ENCODE data around the gene SBF2.
"Not testable (repeated sequence)": the region's sequence is repeated elsewhere in the genome, so short reads cannot be mapped to it uniquely, and the experiment has no call there.

The SBF2 gene

DNA sequence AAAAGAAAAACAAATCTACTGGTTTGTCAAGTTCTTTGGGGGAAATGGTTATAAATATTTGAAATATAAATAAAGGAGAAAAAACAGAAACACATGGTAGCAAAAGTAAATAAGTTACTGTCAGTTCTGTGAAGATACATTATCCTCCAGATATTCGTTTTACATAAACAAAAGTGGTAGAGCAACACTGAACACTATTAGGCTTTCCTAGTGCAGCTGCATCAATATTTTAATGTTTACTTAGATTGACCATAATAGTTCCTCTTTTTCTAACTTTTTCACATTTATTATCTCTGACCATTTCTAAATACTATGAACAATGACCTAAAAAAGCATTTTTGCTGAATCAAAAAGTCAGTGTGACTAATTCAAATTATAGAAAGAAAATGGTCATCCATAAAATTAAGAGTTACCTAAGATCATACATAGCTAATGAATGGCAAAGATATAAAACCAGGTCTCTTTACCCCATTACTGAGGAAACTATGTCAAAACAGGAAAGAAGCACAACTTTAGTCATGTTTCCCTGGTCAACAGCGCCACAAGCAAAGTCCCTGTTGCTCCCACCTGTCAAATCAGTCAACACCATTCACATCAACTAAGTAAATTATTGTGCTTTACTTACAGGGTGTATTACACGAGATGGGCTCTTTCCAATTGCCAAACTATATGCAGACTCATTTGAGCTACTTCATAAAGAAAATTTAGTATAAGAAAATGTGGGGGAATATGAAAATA lies 38.5 kb downstream of the SBF2 start:
- TF ChIP-seq, protein P1, sequence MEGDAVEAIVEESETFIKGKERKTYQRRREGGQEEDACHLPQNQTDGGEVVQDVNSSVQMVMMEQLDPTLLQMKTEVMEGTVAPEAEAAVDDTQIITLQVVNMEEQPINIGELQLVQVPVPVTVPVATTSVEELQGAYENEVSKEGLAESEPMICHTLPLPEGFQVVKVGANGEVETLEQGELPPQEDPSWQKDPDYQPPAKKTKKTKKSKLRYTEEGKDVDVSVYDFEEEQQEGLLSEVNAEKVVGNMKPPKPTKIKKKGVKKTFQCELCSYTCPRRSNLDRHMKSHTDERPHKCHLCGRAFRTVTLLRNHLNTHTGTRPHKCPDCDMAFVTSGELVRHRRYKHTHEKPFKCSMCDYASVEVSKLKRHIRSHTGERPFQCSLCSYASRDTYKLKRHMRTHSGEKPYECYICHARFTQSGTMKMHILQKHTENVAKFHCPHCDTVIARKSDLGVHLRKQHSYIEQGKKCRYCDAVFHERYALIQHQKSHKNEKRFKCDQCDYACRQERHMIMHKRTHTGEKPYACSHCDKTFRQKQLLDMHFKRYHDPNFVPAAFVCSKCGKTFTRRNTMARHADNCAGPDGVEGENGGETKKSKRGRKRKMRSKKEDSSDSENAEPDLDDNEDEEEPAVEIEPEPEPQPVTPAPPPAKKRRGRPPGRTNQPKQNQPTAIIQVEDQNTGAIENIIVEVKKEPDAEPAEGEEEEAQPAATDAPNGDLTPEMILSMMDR (conservative IDR thresholded peaks at IDR 0.05; ENCODE audit: low read depth, low read length) = no peak
- no peak overlapping the region for H3K4me3 ChIP-seq (ENCODE audit: low read length)
- DNase-seq (ENCODE audit: low read depth) = no peak

DNA sequence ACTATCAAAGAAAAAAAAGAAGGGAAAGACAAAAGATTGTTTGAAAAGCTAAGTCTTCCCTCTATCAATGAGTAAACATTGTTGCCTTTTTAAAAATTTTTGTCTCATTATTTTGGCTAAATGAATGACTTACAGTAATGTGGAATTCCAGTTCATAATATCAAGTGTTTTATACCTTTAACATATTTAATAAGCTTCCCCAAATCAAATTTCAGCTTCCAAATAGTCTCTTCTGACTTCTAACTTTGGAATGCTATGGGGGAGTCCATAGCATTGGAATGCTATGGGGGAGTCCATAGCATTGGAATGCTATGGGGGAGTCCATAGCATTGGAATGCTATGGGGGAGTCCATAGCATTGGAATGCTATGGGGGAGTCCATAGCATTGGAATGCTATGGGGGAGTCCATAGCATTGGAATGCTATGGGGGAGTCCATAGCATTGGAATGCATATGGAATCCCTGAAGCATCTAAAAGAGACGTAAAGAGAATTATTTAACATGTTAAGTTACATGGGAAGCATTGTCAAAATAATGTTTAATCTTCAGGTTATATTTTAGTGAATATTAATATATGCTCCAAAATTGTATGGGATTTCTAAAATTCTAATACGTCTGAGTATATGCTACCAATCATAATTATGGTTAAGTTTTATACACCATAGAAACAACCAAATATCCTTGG lies 44.4 kb downstream of the SBF2 start:
- not testable (repeated sequence) for H3K4me3 ChIP-seq (ENCODE audit: low read length); DNase-seq (ENCODE audit: low read depth)

DNA sequence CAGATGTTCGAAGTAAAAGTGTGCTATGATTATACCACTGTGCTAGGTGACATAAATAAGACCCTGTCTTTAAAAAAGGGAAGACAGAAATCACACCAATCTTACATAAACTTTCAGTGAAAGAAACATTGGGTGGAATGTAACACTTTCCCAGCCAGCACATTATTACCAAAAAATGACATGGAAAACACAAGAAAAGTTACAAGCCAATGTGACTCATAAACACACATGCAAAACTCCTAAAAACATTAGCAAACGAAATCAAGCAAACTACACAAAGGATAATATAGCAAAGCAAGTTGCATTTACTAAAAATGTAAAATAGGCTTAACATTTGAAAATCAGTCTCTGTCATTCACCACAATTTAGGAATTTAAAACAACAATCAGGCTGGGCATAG lies 47.0 kb downstream of the SBF2 start:
- TF ChIP-seq, protein P1 (conservative IDR thresholded peaks at IDR 0.05; ENCODE audit: low read depth, low read length) = no peak
- no peak overlapping the region for H3K4me3 ChIP-seq (ENCODE audit: low read length)
- no peak for DNase-seq (ENCODE audit: low read depth)

DNA sequence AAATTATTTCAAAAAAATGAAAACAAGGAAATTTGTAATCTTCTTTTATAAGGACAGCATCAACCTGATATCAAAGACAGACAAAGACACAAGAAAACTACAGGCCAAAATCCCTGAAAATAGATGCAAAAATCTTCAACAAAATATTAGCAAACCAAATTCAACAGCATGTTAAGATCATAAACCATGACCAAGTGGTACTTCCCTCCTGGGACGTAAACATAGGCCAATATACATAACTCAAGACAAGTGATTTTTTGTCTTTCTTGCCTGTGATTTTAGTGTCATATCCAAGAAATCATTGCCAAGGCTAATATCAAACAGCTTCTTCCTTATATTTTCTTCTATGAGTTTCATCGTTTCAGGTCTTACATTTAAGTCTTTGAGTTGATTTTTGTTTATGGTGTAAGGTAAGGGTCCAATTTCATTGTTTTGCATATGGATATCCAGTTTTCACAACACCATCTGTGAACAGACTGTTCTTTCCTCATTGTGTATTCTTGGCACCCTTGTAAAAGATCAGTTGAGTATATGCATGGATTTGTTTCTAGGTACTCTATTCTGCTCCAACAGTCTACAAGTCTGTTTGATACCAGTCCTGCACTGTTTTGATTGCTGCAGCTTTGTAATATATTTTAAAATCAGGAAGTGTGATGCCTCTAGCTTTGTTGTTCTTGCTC lies 50.0 kb downstream of the SBF2 start:
- DNase-seq (ENCODE audit: low read depth) = no peak
- TF ChIP-seq, protein P1 (conservative IDR thresholded peaks at IDR 0.05; ENCODE audit: low read depth, low read length) = no peak

DNA sequence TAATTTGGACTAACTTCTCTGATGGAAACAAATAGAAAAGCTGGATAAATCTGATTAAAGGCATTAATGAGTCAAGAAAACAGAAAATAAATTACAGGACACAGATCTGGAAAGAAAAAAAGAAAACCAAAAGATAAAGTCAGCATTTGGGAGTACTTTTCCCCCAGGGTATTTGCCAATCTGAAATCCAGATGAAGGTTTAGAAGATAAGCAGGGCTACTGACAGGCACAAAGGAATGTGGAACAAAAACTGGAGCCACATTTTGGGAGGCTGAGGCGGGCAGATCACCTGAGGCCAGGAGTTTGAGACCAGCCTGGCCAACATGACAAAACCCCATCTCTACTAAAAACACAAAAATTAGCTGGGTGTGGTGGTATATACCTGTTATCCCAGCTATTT lies 57.2 kb downstream of the SBF2 start:
- no peak for DNase-seq (ENCODE audit: low read depth)
- no peak overlapping the region for H3K4me3 ChIP-seq (ENCODE audit: low read length)
- TF ChIP-seq, protein P1 (conservative IDR thresholded peaks at IDR 0.05; ENCODE audit: low read depth, low read length) = no peak

More for the DNA sequence above, 50.0 kb downstream of the SBF2 start:
- no peak overlapping the region for H3K4me3 ChIP-seq (ENCODE audit: low read length)

DNA sequence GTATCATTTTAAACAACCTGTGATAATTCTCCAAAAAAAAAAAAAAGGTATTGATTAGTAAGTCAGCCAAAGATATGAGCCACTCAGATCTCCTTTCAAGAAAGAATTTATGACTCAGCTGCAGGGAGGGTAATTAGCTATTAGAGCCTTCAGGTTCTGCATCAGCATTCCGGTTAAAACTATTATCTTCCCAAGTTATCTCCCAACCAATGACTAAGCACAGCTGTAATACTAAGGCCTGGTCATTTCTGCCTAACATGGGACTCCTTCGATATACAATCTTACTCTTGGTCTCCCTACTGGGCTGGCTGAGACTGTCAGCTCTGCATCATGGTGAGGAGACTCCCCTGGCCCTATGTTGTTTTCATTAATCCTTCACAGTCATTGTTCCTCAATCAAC lies 60.4 kb downstream of the SBF2 start:
- DNase-seq (ENCODE audit: low read depth) = peak; percentile 33
- H3K4me3 ChIP-seq (ENCODE audit: low read length) = no peak overlapping the region
- TF ChIP-seq, protein P1 (conservative IDR thresholded peaks at IDR 0.05; ENCODE audit: low read depth, low read length) = no peak

DNA sequence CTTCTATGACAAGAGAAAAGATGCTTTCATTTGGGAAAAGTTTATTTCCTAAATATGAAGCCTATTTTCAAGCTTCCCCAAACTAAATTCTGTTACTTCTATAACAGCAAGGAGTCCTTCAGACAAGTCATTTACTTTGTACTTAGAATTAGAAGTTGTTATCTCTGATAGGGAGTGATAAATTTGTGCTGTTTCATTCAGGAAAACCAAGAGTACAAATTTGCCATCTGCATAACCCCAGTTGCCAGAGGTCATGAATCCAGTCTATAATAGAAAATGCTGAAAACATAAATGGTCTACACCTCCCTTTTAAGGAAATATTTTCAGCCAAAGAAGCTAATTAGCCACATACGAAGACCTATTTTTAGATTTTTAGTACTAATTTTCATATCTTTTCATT lies 61.3 kb downstream of the SBF2 start:
- TF ChIP-seq, protein P1 (conservative IDR thresholded peaks at IDR 0.05; ENCODE audit: low read depth, low read length) = no peak
- no peak for DNase-seq (ENCODE audit: low read depth)
- H3K4me3 ChIP-seq (ENCODE audit: low read length) = no peak overlapping the region

DNA sequence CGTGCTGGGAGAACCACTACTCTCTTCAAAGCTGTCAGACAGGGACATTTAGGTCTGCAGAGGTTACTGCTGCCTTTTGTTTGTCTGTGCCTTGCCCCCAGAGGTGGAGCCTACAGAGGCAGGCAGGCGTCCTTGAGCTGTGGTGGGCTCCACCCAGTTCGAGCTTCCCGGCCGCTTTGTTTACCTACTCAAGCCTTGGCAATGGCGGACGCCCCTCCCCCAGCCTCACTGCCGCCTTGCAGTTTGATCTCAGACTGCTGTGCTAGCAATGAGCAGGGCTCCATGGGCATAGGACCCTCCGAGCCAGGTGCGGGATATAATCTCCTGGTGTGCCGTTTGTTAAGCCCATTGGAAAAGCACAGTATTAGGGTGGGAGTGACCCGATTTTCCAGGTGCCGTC lies 62.2 kb downstream of the SBF2 start:
- H3K4me3 ChIP-seq (ENCODE audit: low read length); DNase-seq (ENCODE audit: low read depth): not testable (repeated sequence)
